ENCODE data around the gene DCHS1. TPM values are rescaled to one million over a fixed set of nuclear protein-coding genes. Genes with fewer than 3 reads are reported as not detected.

DCHS1 gene, protein sequence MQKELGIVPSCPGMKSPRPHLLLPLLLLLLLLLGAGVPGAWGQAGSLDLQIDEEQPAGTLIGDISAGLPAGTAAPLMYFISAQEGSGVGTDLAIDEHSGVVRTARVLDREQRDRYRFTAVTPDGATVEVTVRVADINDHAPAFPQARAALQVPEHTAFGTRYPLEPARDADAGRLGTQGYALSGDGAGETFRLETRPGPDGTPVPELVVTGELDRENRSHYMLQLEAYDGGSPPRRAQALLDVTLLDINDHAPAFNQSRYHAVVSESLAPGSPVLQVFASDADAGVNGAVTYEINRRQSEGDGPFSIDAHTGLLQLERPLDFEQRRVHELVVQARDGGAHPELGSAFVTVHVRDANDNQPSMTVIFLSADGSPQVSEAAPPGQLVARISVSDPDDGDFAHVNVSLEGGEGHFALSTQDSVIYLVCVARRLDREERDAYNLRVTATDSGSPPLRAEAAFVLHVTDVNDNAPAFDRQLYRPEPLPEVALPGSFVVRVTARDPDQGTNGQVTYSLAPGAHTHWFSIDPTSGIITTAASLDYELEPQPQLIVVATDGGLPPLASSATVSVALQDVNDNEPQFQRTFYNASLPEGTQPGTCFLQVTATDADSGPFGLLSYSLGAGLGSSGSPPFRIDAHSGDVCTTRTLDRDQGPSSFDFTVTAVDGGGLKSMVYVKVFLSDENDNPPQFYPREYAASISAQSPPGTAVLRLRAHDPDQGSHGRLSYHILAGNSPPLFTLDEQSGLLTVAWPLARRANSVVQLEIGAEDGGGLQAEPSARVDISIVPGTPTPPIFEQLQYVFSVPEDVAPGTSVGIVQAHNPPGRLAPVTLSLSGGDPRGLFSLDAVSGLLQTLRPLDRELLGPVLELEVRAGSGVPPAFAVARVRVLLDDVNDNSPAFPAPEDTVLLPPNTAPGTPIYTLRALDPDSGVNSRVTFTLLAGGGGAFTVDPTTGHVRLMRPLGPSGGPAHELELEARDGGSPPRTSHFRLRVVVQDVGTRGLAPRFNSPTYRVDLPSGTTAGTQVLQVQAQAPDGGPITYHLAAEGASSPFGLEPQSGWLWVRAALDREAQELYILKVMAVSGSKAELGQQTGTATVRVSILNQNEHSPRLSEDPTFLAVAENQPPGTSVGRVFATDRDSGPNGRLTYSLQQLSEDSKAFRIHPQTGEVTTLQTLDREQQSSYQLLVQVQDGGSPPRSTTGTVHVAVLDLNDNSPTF (N-terminal part only)
- total RNA-seq (2011; cell fraction: chromatin; rRNA removed; ENCODE audit: low replicate concordance) = 0.79 and 2.3 TPM in 2 replicates
- total RNA-seq (2011; cell fraction: nucleolus; rRNA removed) = 1.4 and 1.5 TPM in 2 replicates
- 0.81 and 0.92 TPM in 2 replicates for total RNA-seq (2011; cell fraction: nucleoplasm; rRNA removed)
- 0.09 and 0.20 TPM in 2 replicates for total RNA-seq (2014; rRNA removed)
- 0.04 and 0.06 TPM in 2 replicates for total RNA-seq (2014; rRNA removed; fragmentation: Illumina TruSeq; extraction: Trizol)
- 0.14 and 0.19 TPM in 2 replicates for total RNA-seq (2015; rRNA removed; fragmentation: Illumina TruSeq; extraction: Trizol)
- total RNA-seq (2021) = 0.45 and 0.49 TPM in 2 replicates
- 0.08 and 0.23 TPM in 2 replicates for polyA plus RNA-seq (2011; rRNA removed)
- 0.12 and 0.16 TPM in 2 replicates for polyA plus RNA-seq (2011; cell fraction: cytosol; rRNA removed)
- polyA plus RNA-seq (2011; cell fraction: nucleus; rRNA removed) = 0.74 and 1.4 TPM in 2 replicates
- 0.27 and 0.53 TPM in 2 replicates for polyA plus RNA-seq (2012)
- polyA plus RNA-seq (2014; fragmentation: Illumina TruSeq; extraction: Trizol) = 0.17 and 0.18 TPM in 2 replicates
- polyA plus RNA-seq (2014; fragmentation: Nextera tagmentation; extraction: Ambion mirVana) = not detected
- under 0.01 and 0.19 TPM in 2 replicates for polyA plus RNA-seq (2014; rRNA removed)
- polyA minus RNA-seq (2011; rRNA and poly(A)+ RNA removed) = 0.18 and 0.21 TPM in 2 replicates
- 0.48 and 0.91 TPM in 2 replicates for polyA minus RNA-seq (2011; cell fraction: cytosol; rRNA and poly(A)+ RNA removed)
- polyA minus RNA-seq (2011; cell fraction: nucleus; rRNA and poly(A)+ RNA removed) = 0.54 and 0.78 TPM in 2 replicates
- Bru-seq, nascent RNA = percentile 22 among the genes with signal in this experiment
- percentile 35 among the genes with signal in this experiment for BruChase-seq, experiment 1, labeled RNA remaining after a 2-hour chase
- BruChase-seq, experiment 2, labeled RNA remaining after a 6-hour chase = percentile 40 among the genes with signal in this experiment
- long read RNA-seq, experiment 1 = 0 reads
- long read RNA-seq, experiment 2 = 0 reads
- long read RNA-seq, experiment 3 = 0 reads

DNA sequence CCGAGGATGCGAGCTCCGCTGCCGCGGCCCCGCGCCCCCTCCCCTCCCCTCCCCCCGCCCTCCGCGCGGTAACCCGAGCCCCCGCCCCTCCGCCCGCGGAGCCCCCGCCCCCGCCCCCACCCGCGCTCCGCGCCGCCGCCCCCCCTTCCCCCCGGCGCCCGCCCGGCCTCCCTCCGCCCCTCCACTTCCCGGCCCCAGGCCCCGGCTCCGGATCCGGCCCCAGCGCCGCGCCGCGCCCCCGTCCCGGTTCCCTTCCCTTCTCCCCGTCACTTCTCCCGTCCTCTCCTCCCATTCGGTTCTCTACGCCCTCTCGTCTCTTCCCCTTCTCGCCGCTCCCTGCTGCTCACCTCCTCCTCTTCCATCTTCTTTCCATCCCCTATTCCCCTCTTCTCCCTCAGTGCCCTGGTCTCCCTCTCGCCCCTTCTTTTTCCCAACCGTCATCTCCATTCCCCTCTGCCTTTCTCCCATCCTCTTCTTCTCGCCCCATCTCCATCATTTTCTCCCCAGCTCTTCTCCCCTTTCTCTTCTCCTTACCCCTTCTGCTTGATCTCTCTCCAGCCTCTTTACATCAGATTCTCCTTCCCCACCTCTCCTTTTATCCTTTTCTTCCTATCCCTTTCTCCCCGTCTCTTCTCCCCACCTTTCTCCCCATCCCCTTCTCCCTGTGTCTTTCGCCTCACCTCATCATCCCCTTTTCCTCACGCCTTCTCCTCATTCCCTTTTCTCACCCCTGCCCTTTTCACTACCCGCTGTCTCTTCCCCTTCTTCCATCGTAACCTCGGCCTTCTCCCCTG, at the start of gene DCHS1:
Gene DCHS1, minus strand, starts transcription at position 20 of the 794 bp plus-strand sequence. CDS start 14,196 bp downstream, outside the sequence.
- H3K27ac ChIP-seq (ENCODE audit: extremely low read depth, low read depth, low read length) = no peak within 1 kb of the TSS
- peak within 1 kb of the TSS; percentile 47; the same call in 1 of the 2 replicates for H3K4me2 ChIP-seq (ENCODE audit: insufficient read depth, low read length)
- CTCF ChIA-PET (ENCODE audit: low intra/inter-chr PET ratio) = no interaction called here
- no peak within 1 kb of the TSS for H3K4me3 ChIP-seq
- H3K9me1 ChIP-seq (ENCODE audit: control insufficient read depth, insufficient read depth, low read length) = no peaks in the 10 kb centered on the region
- peak within 1 kb of the TSS in 1 of 2 experiments; percentile 54; a peak in 1 of 4 replicates for H3K9ac ChIP-seq (ENCODE audit: insufficient read depth in 1 of 2, low read depth in 2 of 2, low read length in 2 of 2)
- intact Hi-C loops (cut with micrococcal nuclease) (no loop called here), in situ Hi-C loops (cut with MboI) (no loop called here)
- no peaks in the 10 kb centered on the region for H3K27me3 ChIP-seq (ENCODE audit: control insufficient read depth in 2 of 2, insufficient read depth in 2 of 2, low read length in 2 of 2)
- no peaks in the 10 kb centered on the region for H3K79me2 ChIP-seq (ENCODE audit: control insufficient read depth, insufficient read depth, low read length)
- no peaks in the 10 kb centered on the region for H4K20me1 ChIP-seq (replicated peaks; ENCODE audit: control insufficient read depth, insufficient read depth, low read length)
- 40% methylated on average over 7 of the region's 56 CpGs for WGBS (ENCODE audit: insufficient coverage, low coverage, missing lambda C conversion rate)
- peak within 1 kb of the TSS; percentile 57; the same call in 1 of the 2 replicates for H2AFZ ChIP-seq (ENCODE audit: low read depth, low read length)
- ATAC-seq (no peak; the same call in 2 of the 3 replicates), DNase-seq (ENCODE audit: extremely low read depth in 1 of 4, low spot score in 3 of 4) (peak in 2 of 4 experiments; percentile 79 to 83), FAIRE-seq (no peak)
- peaks cover 7 to 9% of the 10 kb centered on the region in 2 experiments; a peak in 4 of 5 replicates for H3K4me1 ChIP-seq (replicated peaks in 1 of 2; ENCODE audit: control insufficient read depth in 2 of 2, insufficient read depth in 2 of 2, low read length in 2 of 2)
- POLR2A ChIA-PET = interaction anchor here (1.3 kb wide), 1 partner anchor 12 kb away, joined by 6 read pairs; no protein-coding TSS in a partner anchor
- no TSS peak for BruUV-seq (replicated peaks)
- no peaks in the 10 kb centered on the region for H3K9me3 ChIP-seq (replicated peaks; ENCODE audit: control insufficient read depth, insufficient read depth, low read depth, low read length)
- no peaks in the 10 kb centered on the region for H3K36me3 ChIP-seq (ENCODE audit: control insufficient read depth, insufficient read depth, low read length)
- 0 out of 2 replicates have a peak, but pooled peaks have one; percentile 15 for TF ChIP-seq CC2D1A (IDR thresholded peaks at IDR 0.05)
- TF ChIP-seq OTX1 (CRISPR knock-in tag; IDR thresholded peaks at IDR 0.05) = peak; percentile 63; the same call in 1 of the 2 replicates
- 0 out of 2 replicates have a peak, but pooled peaks have one; percentile 8 for TF ChIP-seq ARID1B (IDR thresholded peaks at IDR 0.05)
- TF ChIP-seq ZBTB7A (IDR thresholded peaks at IDR 0.05; ENCODE audit: borderline replicate concordance, control insufficient read depth, low read depth, low read length) = peak; percentile 46; the same call in 1 of the 2 replicates
- TF ChIP-seq MYBL2 (IDR thresholded peaks at IDR 0.05; ENCODE audit: low read depth) = no peak
- TF ChIP-seq MYBL2 (CRISPR knock-in tag; IDR thresholded peaks at IDR 0.05; ENCODE audit: borderline replicate concordance) = no peak
- TF ChIP-seq, protein P1, sequence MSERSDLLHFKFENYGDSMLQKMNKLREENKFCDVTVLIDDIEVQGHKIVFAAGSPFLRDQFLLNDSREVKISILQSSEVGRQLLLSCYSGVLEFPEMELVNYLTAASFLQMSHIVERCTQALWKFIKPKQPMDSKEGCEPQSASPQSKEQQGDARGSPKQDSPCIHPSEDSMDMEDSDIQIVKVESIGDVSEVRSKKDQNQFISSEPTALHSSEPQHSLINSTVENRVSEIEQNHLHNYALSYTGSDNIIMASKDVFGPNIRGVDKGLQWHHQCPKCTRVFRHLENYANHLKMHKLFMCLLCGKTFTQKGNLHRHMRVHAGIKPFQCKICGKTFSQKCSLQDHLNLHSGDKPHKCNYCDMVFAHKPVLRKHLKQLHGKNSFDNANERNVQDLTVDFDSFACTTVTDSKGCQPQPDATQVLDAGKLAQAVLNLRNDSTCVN (CRISPR knock-in tag; IDR thresholded peaks at IDR 0.05) = peak; percentile 56; the same call in 1 of the 2 replicates
- TF ChIP-seq ARHGAP35 (IDR thresholded peaks at IDR 0.05; ENCODE audit: partially characterized antibody) = peak; percentile 7
- TF ChIP-seq HDAC1 (IDR thresholded peaks at IDR 0.05) = peak in 1 of 2 experiments; percentile 38; a peak in 2 of 4 replicates
- TF ChIP-seq LARP7 (IDR thresholded peaks at IDR 0.05) = peak; percentile 38; the same call in 1 of the 2 replicates
- TF ChIP-seq ZBED1 (IDR thresholded peaks at IDR 0.05) = no peak

Data from K562 (cell line).